WI38 (cell line): ENCODE data around the gene PPP1R16B.

Experiments used
- H3K4me3 ChIP-seq: 2 replicates; pipeline ENCODE4 v1.5.1; 2011; ENCODE audit warnings: low read depth, mild to moderate bottlenecking, control low read depth, low read length
- CTCF ChIP-seq: IDR thresholded peaks from 2 replicates; pipeline ENCODE4 v1.5.1; 2012; ENCODE audit warnings: low read depth, mild to moderate bottlenecking, control low read depth, low read length

PPP1R16B gene

GRCh38 chr20:38892091-38892981 lies 86.8 kb downstream of the PPP1R16B start:
- TF ChIP-seq CTCF: no peak
- H3K4me3 ChIP-seq: no peak overlapping the region

- H3K4me3 ChIP-seq: no peak overlapping the region
- TF ChIP-seq CTCF: no peak
These were observed 87.6 kb downstream of the PPP1R16B start for GRCh38 chr20:38893056-38893564.

- no peak overlapping the region for H3K4me3 ChIP-seq
- TF ChIP-seq CTCF: peak; percentile 86
These were observed 88.1 kb downstream of the PPP1R16B start for GRCh38 chr20:38893565-38894090.

GRCh38 chr20:38894091-38894847 lies 88.8 kb downstream of the PPP1R16B start:
- H3K4me3 ChIP-seq: no peak overlapping the region
- TF ChIP-seq CTCF: no peak

- no peak for TF ChIP-seq CTCF
- no peak overlapping the region for H3K4me3 ChIP-seq
These were observed 89.8 kb downstream of the PPP1R16B start for GRCh38 chr20:38895098-38895949.

- no peak overlapping the region for H3K4me3 ChIP-seq
- no peak for TF ChIP-seq CTCF
These were observed 90.6 kb downstream of the PPP1R16B start for GRCh38 chr20:38896009-38896594.
